ENCODE measurements around the gene NFIA. TPM values are rescaled to one million over a fixed set of nuclear protein-coding genes. Genes with fewer than 3 reads are reported as not detected.

The NFIA gene
- total RNA-seq, 2 donors from 2014 or later: 61.4 to 86.3 TPM

- intact Hi-C loops (cut with DNase I): no loop called here
These were observed 200.0 kb downstream of the NFIA start for GRCh38 chr1:61282387-61282786.

GRCh38 chr1:61284248-61284854, 202.0 kb downstream of the NFIA start:
- Histone ChIP-seq H3K4me3 (no peak overlapping the region), H3K36me3 (no peaks in the 10 kb centered on the region), H3K9me3 (no peaks in the 10 kb centered on the region), H3K27ac (no peak overlapping the region), H3K27me3 (replicated peaks; ENCODE audit: insufficient read depth) (no peaks in the 10 kb centered on the region), H3K4me1 (replicated peaks) (no peaks in the 10 kb centered on the region)
- 69% methylated on average over 3 of the region's 3 CpGs for WGBS
- DNase-seq (ENCODE audit: low spot score): no peak
- TF ChIP-seq CTCF (IDR thresholded peaks at IDR 0.05) (no peak), POLR2AphosphoS5 (IDR thresholded peaks at IDR 0.05) (no peak), POLR2A (IDR thresholded peaks at IDR 0.05) (no peak)
- intact Hi-C loops (cut with DNase I): no loop called here

More at GRCh38 chr1:61282387-61282786, 200.0 kb downstream of the NFIA start:
- 65% methylated on average over 3 of the region's 3 CpGs for WGBS
- no peaks in the 10 kb centered on the region for H3K4me1 ChIP-seq (replicated peaks)
- H3K9me3 ChIP-seq: no peaks in the 10 kb centered on the region
- TF ChIP-seq CTCF (IDR thresholded peaks at IDR 0.05): no peak
- no peak for TF ChIP-seq POLR2A (IDR thresholded peaks at IDR 0.05)
- TF ChIP-seq POLR2AphosphoS5 (IDR thresholded peaks at IDR 0.05): no peak
- no peaks in the 10 kb centered on the region for H3K27me3 ChIP-seq (replicated peaks; ENCODE audit: insufficient read depth)
- H3K4me3 ChIP-seq: no peak overlapping the region
- no peaks in the 10 kb centered on the region for H3K36me3 ChIP-seq
- no peak for DNase-seq (ENCODE audit: low spot score)
- H3K27ac ChIP-seq: no peak overlapping the region

GRCh38 chr1:61284936-61285335, 202.6 kb downstream of the NFIA start:
- Histone ChIP-seq H3K27ac (no peak overlapping the region), H3K4me3 (no peak overlapping the region), H3K27me3 (replicated peaks; ENCODE audit: insufficient read depth) (no peaks in the 10 kb centered on the region), H3K4me1 (replicated peaks) (no peaks in the 10 kb centered on the region), H3K9me3 (no peaks in the 10 kb centered on the region), H3K36me3 (no peaks in the 10 kb centered on the region)
- TF ChIP-seq POLR2A (IDR thresholded peaks at IDR 0.05): no peak
- TF ChIP-seq CTCF (IDR thresholded peaks at IDR 0.05): no peak
- TF ChIP-seq POLR2AphosphoS5 (IDR thresholded peaks at IDR 0.05): no peak
- WGBS: 95% methylated on average over 5 of the region's 5 CpGs
- intact Hi-C loops (cut with DNase I): no loop called here
- DNase-seq (ENCODE audit: low spot score): no peak

GRCh38 chr1:61285371-61285885, 203.1 kb downstream of the NFIA start:
- TF ChIP-seq CTCF (IDR thresholded peaks at IDR 0.05) (no peak), POLR2A (IDR thresholded peaks at IDR 0.05) (no peak), POLR2AphosphoS5 (IDR thresholded peaks at IDR 0.05) (no peak)
- Histone ChIP-seq H3K27ac (no peak overlapping the region), H3K36me3 (no peaks in the 10 kb centered on the region), H3K27me3 (replicated peaks; ENCODE audit: insufficient read depth) (no peaks in the 10 kb centered on the region), H3K9me3 (no peaks in the 10 kb centered on the region), H3K4me1 (replicated peaks) (no peaks in the 10 kb centered on the region), H3K4me3 (no peak overlapping the region)
- 65% methylated on average over 3 of the region's 3 CpGs for WGBS
- intact Hi-C loops (cut with DNase I): no loop called here
- DNase-seq (ENCODE audit: low spot score): no peak

- TF ChIP-seq CTCF (IDR thresholded peaks at IDR 0.05): no peak
- TF ChIP-seq POLR2AphosphoS5 (IDR thresholded peaks at IDR 0.05): no peak
- TF ChIP-seq POLR2A (IDR thresholded peaks at IDR 0.05): no peak
- no peaks in the 10 kb centered on the region for H3K4me1 ChIP-seq (replicated peaks)
- WGBS: 71% methylated on average over 2 of the region's 2 CpGs
These were observed 204.7 kb downstream of the NFIA start for GRCh38 chr1:61287014-61287413.

More at GRCh38 chr1:61287014-61287413, 204.7 kb downstream of the NFIA start:
- Histone ChIP-seq H3K27me3 (replicated peaks; ENCODE audit: insufficient read depth) (no peaks in the 10 kb centered on the region), H3K9me3 (no peaks in the 10 kb centered on the region), H3K36me3 (no peaks in the 10 kb centered on the region), H3K4me3 (no peak overlapping the region), H3K27ac (no peak overlapping the region)
- intact Hi-C loops (cut with DNase I): no loop called here
- DNase-seq (ENCODE audit: low spot score): no peak

Measured in prostate gland (tissue), 2 donors.